AG04450 (cell line): ENCODE data around the gene CALML3. TPM values are rescaled to one million over a fixed set of nuclear protein-coding genes. Genes with fewer than 3 reads are reported as not detected.

Experiments used
- CTCF ChIA-PET: fragments of 300-600, 350-600 bp; formaldehyde crosslinking; extraction: SDS; loops from one replicate; lab custom pipeline; 2022; ENCODE audit warnings: antibody characterized with exemption, inconsistent platforms; lab: Charles Lee
- POLR2A ChIA-PET: fragments of 350-600 bp; formaldehyde crosslinking; extraction: SDS; loops from one replicate; lab custom pipeline; 2021; ENCODE audit warnings: antibody characterized with exemption, inconsistent platforms; lab: Yijun Ruan, JAX
- DNase-seq: peaks from one replicate; pipeline ENCODE4 v3.0.0-alpha.2; 2011; ENCODE audit warnings: low read depth, low spot score
- H3K27ac ChIP-seq: one replicate; pipeline ENCODE4 v1.5.1; 2012; ENCODE audit warnings: low read depth, low read length, control low read depth
- H3K27me3 ChIP-seq: one replicate; pipeline ENCODE4 v1.6.0; 2012; ENCODE audit warnings: low read length; ENCODE audit not compliant: control insufficient read depth, insufficient read depth
- H3K4me3 ChIP-seq: 2 replicates; pipeline ENCODE4 v1.5.1; 2011; ENCODE audit warnings: mild to moderate bottlenecking, low read depth, low read length, control low read depth
- H3K9me3 ChIP-seq: 2 replicates; pipeline ENCODE4 v1.5.1; 2012; ENCODE audit warnings: low read length; ENCODE audit not compliant: control insufficient read depth, insufficient read depth
- polyA plus RNA-seq: library from polyadenylated mRNA; depleted of rRNA; stranded (reverse); fragments of >200 nt; gene quantifications from 2 replicates; pipeline ENCODE4 v1.2.3, GENCODE V29; 2011
- TF ChIP-seq, protein P1 (sequence below): IDR thresholded peaks from 2 replicates; pipeline ENCODE4 v1.5.1; 2011; ENCODE audit warnings: low read depth, low read length, control low read depth, inconsistent platforms

The CALML3 gene
- polyA plus RNA-seq, 1 experiment = not detected

DNA sequence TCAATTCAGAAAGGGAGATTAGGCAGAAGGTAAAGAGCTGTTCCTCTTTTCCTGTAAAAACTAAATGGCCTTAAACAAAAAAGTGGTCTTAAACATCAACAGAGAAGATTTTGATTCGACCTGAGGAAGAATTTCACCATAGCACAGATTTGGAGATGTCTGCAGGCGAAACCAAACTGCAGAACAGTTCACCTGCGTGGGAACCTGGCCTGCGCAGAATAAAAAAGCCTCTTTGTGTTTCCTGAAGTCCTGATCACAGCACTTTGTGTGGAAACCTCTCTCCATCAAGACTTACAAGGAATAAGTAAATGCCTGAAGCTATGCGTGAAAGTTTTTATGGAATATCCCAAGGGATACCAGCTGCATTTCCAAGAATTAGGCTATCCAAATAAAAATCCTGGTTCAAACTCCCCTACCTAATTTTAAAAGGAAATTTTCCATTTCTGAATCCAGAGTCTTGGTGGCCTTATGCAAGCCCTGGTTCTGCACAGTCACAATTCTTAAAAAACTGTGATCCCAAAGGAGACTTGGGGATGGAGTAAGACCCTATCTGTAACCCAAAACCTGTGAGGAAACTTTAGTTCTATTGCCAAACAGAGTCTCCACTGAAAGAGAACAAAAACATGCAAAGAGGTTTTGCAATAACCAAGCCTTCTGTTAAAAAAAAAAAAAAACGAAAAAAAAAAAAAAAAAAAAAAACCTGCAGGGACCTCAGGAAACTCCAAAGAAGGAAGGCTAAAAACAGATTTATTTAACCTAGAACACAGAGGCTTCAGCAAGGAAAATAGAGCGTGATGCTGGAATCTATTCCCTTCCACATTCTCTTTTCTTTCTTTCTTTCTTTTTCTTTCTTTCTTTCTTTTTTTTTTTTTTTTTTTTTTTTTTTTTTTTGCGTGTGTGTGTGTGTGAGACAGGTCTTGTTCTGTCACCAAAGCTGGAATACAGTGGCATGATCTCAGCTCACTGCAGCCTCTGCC is 10.4 kb downstream of the CALML3 start:
- ChIA-PET POLR2A (interaction anchor here (0.6 to 0.9 kb wide), 2 partner anchors 10 to 80 kb away, joined by 7 to 9 read pairs; no protein-coding TSS in a partner anchor), CTCF (interaction anchor here (1.2 kb wide), 1 partner anchor 88 kb away, joined by 3 read pairs; no protein-coding TSS in a partner anchor)
- no peaks in the 10 kb centered on the region for H3K27me3 ChIP-seq
- no peak overlapping the region for H3K4me3 ChIP-seq
- H3K9me3 ChIP-seq = no peaks in the 10 kb centered on the region; the same call in 1 of the 2 replicates
- H3K27ac ChIP-seq = no peak overlapping the region
- peak; percentile 49 for DNase-seq
- TF ChIP-seq, protein P1, sequence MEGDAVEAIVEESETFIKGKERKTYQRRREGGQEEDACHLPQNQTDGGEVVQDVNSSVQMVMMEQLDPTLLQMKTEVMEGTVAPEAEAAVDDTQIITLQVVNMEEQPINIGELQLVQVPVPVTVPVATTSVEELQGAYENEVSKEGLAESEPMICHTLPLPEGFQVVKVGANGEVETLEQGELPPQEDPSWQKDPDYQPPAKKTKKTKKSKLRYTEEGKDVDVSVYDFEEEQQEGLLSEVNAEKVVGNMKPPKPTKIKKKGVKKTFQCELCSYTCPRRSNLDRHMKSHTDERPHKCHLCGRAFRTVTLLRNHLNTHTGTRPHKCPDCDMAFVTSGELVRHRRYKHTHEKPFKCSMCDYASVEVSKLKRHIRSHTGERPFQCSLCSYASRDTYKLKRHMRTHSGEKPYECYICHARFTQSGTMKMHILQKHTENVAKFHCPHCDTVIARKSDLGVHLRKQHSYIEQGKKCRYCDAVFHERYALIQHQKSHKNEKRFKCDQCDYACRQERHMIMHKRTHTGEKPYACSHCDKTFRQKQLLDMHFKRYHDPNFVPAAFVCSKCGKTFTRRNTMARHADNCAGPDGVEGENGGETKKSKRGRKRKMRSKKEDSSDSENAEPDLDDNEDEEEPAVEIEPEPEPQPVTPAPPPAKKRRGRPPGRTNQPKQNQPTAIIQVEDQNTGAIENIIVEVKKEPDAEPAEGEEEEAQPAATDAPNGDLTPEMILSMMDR = no peak

DNA sequence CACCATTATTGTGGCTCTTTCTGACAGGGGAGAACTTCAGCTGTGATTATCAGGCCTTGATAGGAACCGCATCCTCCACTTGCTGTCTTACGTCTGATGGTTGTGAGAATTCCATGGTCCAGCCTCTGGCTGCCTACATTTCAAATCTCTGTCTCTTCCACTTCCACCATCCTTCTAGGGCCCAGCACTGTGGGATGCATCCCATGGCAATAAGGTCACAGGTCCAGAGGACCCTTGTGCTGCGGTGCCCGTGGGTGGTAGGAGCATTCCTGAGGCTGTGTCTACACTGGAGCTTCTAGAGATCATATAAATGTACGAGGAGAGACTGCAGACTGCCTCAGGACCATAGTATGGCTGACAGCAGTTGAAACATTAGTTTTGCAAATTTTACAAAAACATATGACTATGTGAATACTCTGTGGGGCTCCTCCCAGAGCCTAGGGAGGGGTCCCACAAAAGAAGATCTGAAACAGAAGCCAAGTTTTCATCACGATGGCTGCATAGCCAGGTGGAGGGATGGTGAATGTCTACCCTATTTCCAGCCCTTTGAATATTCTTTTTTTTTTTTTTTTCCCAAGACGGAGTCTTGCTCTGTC is 11.8 kb downstream of the CALML3 start:
- H3K9me3 ChIP-seq = peaks cover 6% of the 10 kb centered on the region
- H3K4me3 ChIP-seq = no peak overlapping the region
- ChIA-PET CTCF (no interaction called here), POLR2A (no interaction called here)
- TF ChIP-seq, protein P1 = no peak
- DNase-seq = no peak
- H3K27ac ChIP-seq = no peak overlapping the region
- H3K27me3 ChIP-seq = no peaks in the 10 kb centered on the region

DNA sequence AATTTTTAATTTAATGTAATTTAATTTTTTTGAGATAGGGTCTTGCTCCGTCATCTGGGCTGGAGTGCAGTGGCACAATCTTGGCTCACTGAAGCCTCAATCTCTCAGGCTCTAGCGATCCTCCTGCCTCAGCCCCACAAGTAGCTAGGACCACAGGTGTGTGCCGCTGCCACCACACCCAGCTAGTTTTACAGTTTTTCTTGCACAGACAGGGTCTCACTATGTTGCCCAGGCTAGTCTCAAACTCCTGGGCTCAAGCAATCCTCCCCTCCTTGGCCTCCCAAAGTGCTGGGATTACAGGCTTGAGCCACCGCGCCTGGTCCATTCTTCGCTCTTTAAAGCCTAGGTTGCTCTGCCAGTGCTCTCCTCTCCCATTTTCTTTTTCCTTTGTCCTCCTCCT is 12.9 kb downstream of the CALML3 start:
- no peak for DNase-seq
- ChIA-PET CTCF (interaction anchor here (0.7 kb wide), 1 partner anchor 357 kb away, joined by 4 read pairs; no protein-coding TSS in a partner anchor), POLR2A (no interaction called here)
- TF ChIP-seq, protein P1 = no peak
- H3K9me3 ChIP-seq = peaks cover 6% of the 10 kb centered on the region
- H3K27ac ChIP-seq = no peak overlapping the region
- H3K4me3 ChIP-seq = no peak overlapping the region
- H3K27me3 ChIP-seq = no peaks in the 10 kb centered on the region

DNA sequence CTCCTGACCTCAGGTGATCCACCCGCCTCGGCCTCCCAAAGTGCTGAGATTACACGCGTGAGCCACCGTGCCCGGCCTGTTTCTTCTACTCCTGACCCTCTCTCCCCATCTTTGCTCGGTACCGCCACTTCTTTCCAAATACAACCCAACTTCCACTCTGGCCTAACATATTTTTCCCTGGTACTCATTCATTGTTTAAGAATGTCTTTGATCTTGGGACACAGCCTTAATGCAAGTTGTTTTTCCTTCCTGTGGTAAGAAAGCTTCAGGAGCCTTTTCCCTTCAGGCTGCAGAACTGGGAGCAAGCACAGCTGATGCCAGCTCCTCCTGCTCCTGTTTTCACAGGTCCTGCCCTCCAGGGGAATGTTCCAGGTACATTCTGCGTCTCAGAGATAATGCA is 13.7 kb downstream of the CALML3 start:
- H3K27ac ChIP-seq = no peak overlapping the region
- no peak overlapping the region for H3K4me3 ChIP-seq
- POLR2A ChIA-PET = interaction anchor here (0.5 to 1.3 kb wide), 2 partner anchors 76 to 92 kb away, joined by 3 read pairs; no protein-coding TSS in a partner anchor
- peaks cover 6% of the 10 kb centered on the region for H3K9me3 ChIP-seq
- no peak for DNase-seq
- TF ChIP-seq, protein P1 = no peak
- H3K27me3 ChIP-seq = no peaks in the 10 kb centered on the region
- CTCF ChIA-PET = interaction anchor here (0.9 kb wide), 1 partner anchor 10 kb away, joined by 3 read pairs; no protein-coding TSS in a partner anchor
